NCI-H1417 (cell line): Measurements from ENCODE around the gene TBL3.
A peak's percentile ranks its signal among the peaks of the same experiment; 100 is the strongest.
"Not testable (repeated sequence)": the region's sequence is repeated elsewhere in the genome, so short reads cannot be mapped to it uniquely, and the experiment has no call there.

Source experiments
- DNase-seq, 3 experiments: peaks; one replicate each; lab custom pipeline; 2025; lab: John Stamatoyannopoulos, UW

Gene TBL3

DNA sequence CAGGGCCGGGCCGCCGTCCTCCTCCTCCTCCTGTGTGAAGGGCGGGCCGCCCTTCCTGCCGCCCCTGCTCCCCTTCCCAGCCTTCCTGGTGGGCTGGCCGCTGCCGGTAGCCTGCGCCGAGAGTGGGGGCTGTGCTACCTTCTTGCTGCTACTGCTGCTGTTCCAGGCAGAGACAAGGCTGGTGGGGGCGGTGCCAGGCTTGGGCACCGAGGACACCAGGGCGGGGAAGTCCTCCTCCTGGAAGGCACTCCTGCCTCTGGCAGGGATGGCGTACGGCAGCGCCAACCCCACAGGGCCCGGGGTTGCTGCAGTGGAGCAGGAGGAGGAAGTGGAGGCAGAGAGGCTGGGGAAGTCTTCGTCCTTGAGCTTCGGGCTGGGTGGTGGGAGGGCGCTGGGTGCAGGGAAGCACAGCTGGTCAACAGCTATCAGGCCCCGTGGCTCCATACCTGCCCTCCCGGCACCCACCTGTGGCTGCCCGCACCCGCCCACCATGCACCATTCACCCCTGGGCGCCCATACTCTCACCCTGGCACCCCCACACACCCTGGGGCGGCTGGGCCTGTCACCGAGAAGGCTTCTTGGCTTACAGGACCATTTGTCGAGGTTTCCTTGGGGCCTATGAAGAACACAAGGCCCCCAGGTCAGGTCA, 28.1 kb downstream of the TBL3 start:
- no peak for DNase-seq

DNA sequence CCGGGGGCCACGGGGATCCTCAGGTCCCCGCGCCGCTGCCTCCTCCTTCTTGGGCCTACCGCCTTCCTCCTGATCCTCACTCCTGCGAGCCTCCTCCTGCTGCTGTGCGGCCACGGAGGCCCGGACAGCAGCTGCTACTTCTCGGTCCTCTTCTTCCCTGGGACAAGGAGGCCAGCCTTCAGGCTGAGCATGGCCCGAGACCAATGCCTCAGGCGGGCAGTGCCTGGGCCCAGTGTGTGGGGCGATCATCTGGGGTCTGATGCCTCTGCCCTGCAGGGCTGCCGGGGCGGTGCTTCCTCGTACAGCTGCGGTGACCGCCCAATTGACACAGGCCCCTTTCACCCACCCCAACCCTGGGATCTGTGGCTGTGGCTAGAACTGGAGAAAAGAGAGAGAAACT, 29.2 kb downstream of the TBL3 start:
- DNase-seq = no peak

- no peak for DNase-seq
Measured at GRCh38 chr16:2001456-2002355, 29.9 kb downstream of the TBL3 start.

DNA sequence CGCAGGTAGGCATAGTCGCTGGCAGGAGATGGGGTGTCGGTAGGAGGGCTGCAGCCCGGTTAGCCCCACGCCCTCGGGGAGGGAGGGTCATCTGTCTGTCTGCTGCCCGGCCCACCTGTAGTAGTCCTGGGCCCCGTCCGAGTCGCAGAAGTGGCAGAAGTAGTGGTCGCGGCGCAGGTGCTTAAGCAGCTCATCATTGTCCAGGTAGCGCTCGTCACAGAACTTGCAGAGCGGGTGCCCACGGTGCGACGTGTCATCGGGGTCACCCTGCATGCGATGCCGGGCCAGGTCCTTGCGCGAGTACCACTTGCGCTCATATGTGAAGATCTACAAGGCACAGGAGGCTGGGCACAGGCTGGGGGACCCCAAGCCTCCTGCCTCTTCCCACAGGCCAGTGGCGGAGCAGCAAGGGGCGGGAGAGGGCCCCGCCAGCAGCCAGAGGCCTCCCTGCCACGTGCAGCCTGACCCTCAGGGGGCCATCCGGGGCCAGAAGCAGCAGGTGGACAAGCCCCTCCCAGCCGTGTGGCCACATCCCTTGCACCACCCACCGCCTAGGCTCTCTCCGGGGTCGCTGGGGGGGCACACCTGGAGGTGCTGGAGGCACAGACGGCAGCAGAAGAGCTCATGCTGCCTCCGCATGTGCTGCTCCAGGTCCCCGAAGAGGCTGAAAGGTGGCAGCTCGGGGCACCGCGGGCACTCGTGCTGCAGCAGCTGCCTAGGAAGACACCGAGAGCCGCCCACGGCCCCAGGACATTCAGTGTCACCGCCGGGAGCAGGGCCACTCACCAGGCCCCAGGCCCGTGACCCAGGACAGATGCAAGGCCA, 30.8 kb downstream of the TBL3 start:
- no peak for DNase-seq

- no peak for DNase-seq
Measured at GRCh38 chr16:2003231-2003826, 31.5 kb downstream of the TBL3 start.

GRCh38 chr16:2003827-2004641, 32.2 kb downstream of the TBL3 start:
- peak; percentile 77 to 97 (median 92) for DNase-seq

DNA sequence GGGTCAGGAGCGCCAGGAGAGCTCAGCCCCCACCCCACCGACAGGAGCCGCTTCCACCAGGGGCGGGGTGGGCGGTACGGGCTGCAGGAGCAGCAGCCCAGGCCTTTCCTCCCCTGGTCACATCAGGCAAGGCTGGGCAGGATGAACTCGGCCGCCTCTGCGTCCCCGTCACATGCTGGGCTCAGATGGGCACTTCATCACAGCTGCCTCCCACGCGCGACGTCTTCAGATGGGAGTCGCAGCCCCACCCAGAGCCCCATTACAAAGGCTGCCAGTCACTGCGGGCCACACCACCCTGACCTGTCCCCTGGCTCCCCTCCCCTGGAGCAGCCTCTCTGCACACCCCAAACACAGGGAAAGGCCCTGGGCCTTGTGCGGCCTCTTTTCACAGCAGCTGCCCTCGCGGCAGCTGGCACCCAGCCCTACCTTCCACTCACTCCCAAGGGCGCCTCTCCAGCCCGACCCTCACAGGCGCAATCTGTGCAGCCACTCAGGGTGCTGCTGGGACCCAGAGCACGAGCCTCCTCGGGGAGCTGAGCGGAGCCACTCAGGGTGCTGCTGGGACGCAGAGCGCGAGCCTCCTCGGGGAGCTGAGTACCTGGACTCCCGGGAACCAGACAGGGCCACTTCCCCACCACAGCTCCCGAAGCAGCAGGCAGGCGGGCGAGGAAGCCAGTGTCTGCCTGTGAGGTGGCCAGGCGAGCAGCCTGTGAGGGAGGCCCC, 33.1 kb downstream of the TBL3 start:
- DNase-seq = peak in 2 of 3 experiments; percentile 5 to 13

GRCh38 chr16:2005646-2006045, 33.8 kb downstream of the TBL3 start:
- DNase-seq = no peak

GRCh38 chr16:2006317-2006716, 34.5 kb downstream of the TBL3 start:
- DNase-seq = no peak

- no peak for DNase-seq
Measured at GRCh38 chr16:2007081-2007836, 35.4 kb downstream of the TBL3 start.

- DNase-seq = no peak
Measured at GRCh38 chr16:2008009-2008526, 36.2 kb downstream of the TBL3 start.

DNA sequence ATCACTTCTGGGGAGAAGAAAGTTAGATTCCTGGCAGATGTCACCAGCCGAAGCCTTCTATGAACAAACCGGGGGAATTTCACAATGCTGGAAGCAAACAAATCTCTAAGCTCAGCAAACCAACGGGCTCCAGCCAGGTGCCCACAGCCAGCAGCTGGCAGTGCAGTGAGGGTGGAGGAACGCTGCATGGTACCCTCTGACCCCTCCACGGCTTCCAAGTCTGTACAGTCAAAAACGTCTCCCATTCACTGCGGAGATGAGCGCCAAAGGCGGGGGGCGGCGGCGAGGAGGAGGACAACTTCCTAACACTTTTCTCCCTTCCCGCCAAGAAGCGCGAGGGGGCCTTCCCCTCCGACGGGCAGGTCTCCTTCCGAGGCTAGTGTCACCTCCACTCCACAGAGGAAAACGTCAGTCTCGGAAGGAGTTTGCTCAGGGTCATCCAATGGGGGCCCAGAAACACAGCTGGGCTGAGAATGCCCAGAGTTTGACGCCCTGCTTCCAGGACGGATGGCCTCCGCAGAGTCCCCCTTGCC, 36.8 kb downstream of the TBL3 start:
- peak in 2 of 3 experiments; percentile 31 to 38 for DNase-seq

GRCh38 chr16:2009164-2009711, 37.4 kb downstream of the TBL3 start:
- DNase-seq = peak in 2 of 3 experiments; percentile 59 to 72

DNA sequence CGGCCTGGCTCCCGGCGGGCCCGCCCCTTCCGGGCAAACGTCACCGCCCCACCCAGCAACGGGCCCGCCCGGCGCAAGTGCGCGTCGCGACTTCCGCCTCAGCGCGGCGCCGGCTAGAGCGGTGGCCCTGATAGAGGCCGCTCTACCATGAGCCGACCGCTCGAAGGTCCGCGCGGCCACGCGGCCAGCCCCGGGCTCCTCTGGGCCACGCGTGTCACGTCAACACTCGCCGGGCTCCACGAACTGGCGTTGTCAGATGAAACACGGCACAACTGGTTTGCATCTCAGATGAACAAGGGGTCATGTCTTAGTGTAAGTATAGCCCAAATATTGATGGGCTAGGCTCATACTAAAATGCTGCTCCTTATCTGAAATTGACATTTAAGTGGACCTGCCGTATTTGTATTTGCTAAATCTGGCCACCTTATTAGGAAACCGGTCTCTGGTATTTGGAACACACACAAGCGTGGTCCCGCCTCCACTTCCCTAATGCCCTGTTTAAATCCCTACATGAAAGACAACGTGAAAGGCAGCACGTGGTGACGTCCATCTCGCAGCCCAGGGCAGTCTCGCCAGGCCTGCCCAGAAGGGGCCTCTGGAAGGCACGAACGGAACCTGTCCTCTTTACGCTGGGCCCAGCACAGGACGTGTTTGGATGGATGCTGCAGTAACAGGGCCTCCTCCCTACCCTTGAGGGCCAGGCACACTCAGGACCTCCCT, 38.1 kb downstream of the TBL3 start, which contains the start of gene ZNF598:
Gene ZNF598 (minus strand): TSS at position 31 of the 720 bp plus-strand sequence.
- DNase-seq = peak; percentile 82 to 98 (median 84)

DNA sequence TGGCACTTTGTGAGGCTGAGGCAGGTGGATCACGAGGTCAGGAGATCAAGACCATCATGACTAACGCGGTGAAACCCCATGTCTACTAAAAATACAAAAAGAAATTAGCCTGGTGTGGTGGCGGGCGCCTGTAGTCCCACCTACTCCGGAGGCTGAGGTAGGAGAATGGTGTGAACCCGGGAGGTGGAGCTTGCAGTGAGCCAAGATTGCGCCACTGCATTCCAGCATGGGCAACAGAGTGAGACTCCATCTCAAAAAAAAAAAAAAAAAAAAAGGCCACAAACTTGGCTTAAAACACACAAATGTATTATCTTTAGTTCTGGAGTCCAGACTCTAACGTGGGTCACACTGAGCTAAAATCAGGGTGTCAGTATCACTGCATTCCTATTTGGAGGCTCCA, 39.9 kb downstream of the TBL3 start:
- DNase-seq = not testable (repeated sequence)

- DNase-seq = no peak
Measured at GRCh38 chr16:2013527-2013926, 41.7 kb downstream of the TBL3 start.

DNA sequence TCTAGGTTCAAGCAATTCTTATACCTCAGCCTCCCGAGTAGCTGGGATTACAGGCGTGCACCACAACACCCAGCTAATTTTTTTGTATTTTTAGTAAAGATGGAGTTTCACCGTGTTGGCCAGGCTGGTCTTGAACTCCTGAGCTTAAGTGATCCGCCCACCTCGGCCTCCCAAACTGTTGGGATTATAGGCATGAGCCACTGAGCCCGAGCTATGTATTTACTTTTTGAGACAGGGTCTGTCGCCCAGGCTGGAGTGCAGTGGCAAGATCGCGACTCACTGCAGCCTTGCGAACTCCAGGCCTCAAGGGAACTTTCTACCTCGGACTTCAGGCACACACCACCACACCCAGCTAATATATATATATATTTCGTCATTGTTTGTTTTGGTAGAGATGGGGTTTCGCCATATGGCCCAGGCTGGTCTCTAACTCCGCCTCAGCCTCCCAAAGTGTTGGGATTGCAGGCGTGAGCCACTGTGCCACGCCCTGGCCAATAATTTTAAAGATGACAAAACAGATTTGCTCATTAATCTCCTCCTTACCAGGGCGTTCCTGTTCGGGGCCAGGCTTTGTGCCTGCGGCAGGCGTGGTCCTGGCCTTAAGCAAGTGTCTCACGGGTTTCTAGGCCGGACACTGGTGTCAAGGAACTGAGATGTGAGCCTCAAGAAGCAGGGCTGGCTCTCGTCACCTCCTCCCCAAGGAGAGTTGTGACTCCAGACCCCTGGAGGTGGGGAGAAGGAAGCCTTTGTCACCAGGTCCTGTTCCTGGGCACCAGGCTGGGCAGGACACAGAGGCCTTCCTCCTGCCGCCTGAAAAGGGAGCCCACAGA, 43.5 kb downstream of the TBL3 start:
- DNase-seq = no peak
